HUES6 (cell line): ENCODE results near the gene RBM10.

Experiments used
- H3K27ac ChIP-seq: 2 replicates; pipeline ENCODE4 v1.7.0; 2013; ENCODE audit warnings: low read depth, mild to moderate bottlenecking, low read length, inconsistent platforms
- H3K27me3 ChIP-seq: 2 replicates; pipeline ENCODE4 v1.6.1; 2013; ENCODE audit warnings: low read length; ENCODE audit not compliant: control insufficient read depth, insufficient read depth
- H3K36me3 ChIP-seq: 2 replicates; pipeline ENCODE4 v1.6.1; 2013; ENCODE audit warnings: low read length; ENCODE audit not compliant: control insufficient read depth, insufficient read depth
- H3K4me1 ChIP-seq: 2 replicates; pipeline ENCODE4 v1.6.1; 2013; ENCODE audit warnings: low read length; ENCODE audit not compliant: control insufficient read depth, insufficient read depth
- H3K4me3 ChIP-seq: 2 replicates; pipeline ENCODE4 v1.5.1; 2013; ENCODE audit warnings: low read depth, low read length
- H3K9ac ChIP-seq: one replicate; pipeline ENCODE4 v1.6.1; 2013; ENCODE audit warnings: mild to moderate bottlenecking, low read length
- H3K9me3 ChIP-seq: 2 replicates; pipeline ENCODE4 v1.6.1; 2013; ENCODE audit warnings: low read depth, low read length; ENCODE audit not compliant: control insufficient read depth, insufficient read depth

RBM10 gene

GRCh38 chrX:47170861-47171692, 26.1 kb downstream of the RBM10 start:
- no peak overlapping the region for H3K4me3 ChIP-seq
- H3K27ac ChIP-seq: no peak overlapping the region
- peaks cover 74% of the 10 kb centered on the region for H3K36me3 ChIP-seq
- H3K4me1 ChIP-seq: no peaks in the 10 kb centered on the region
- no peaks in the 10 kb centered on the region for H3K27me3 ChIP-seq
- H3K9ac ChIP-seq: no peak overlapping the region
- no peaks in the 10 kb centered on the region for H3K9me3 ChIP-seq

- Histone ChIP-seq H3K27me3 (no peaks in the 10 kb centered on the region; the same call in 1 of the 2 replicates), H3K27ac (no peak overlapping the region), H3K4me1 (no peaks in the 10 kb centered on the region), H3K9ac (no peak overlapping the region), H3K4me3 (no peak overlapping the region), H3K36me3 (peaks cover 84% of the 10 kb centered on the region), H3K9me3 (no peaks in the 10 kb centered on the region)
Observed at GRCh38 chrX:47171996-47172395, 27.0 kb downstream of the RBM10 start.

GRCh38 chrX:47172549-47172948, 27.5 kb downstream of the RBM10 start:
- Histone ChIP-seq H3K27me3 (no peaks in the 10 kb centered on the region; the same call in 1 of the 2 replicates), H3K9me3 (no peaks in the 10 kb centered on the region), H3K4me3 (no peak overlapping the region), H3K4me1 (no peaks in the 10 kb centered on the region), H3K36me3 (peaks cover 89% of the 10 kb centered on the region), H3K27ac (no peak overlapping the region), H3K9ac (no peak overlapping the region)

- H3K9ac ChIP-seq: no peak overlapping the region
- H3K4me3 ChIP-seq: no peak overlapping the region
- no peaks in the 10 kb centered on the region; the same call in 1 of the 2 replicates for H3K27me3 ChIP-seq
- no peak overlapping the region for H3K27ac ChIP-seq
- H3K36me3 ChIP-seq: peaks cover 95% of the 10 kb centered on the region
- no peaks in the 10 kb centered on the region for H3K9me3 ChIP-seq
- no peaks in the 10 kb centered on the region for H3K4me1 ChIP-seq
Observed at GRCh38 chrX:47172971-47173792, 28.2 kb downstream of the RBM10 start.

GRCh38 chrX:47174376-47174775, 29.4 kb downstream of the RBM10 start:
- H3K9me3 ChIP-seq: no peaks in the 10 kb centered on the region
- no peak overlapping the region for H3K27ac ChIP-seq
- no peak overlapping the region for H3K4me3 ChIP-seq
- peaks cover 99% of the 10 kb centered on the region for H3K36me3 ChIP-seq
- no peak overlapping the region for H3K9ac ChIP-seq
- H3K27me3 ChIP-seq: no peaks in the 10 kb centered on the region; the same call in 1 of the 2 replicates
- H3K4me1 ChIP-seq: no peaks in the 10 kb centered on the region

GRCh38 chrX:47174846-47175587, 30.0 kb downstream of the RBM10 start:
- H3K36me3 ChIP-seq: peaks cover 99% of the 10 kb centered on the region
- no peak overlapping the region for H3K27ac ChIP-seq
- H3K4me3 ChIP-seq: no peak overlapping the region
- H3K4me1 ChIP-seq: no peaks in the 10 kb centered on the region
- no peaks in the 10 kb centered on the region for H3K9me3 ChIP-seq
- H3K27me3 ChIP-seq: no peaks in the 10 kb centered on the region; the same call in 1 of the 2 replicates
- no peak overlapping the region for H3K9ac ChIP-seq

- no peak overlapping the region for H3K9ac ChIP-seq
- H3K36me3 ChIP-seq: peaks cover 99% of the 10 kb centered on the region
- H3K4me3 ChIP-seq: no peak overlapping the region
- H3K27ac ChIP-seq: no peak overlapping the region
- H3K27me3 ChIP-seq: no peaks in the 10 kb centered on the region; the same call in 1 of the 2 replicates
- H3K9me3 ChIP-seq: no peaks in the 10 kb centered on the region
- no peaks in the 10 kb centered on the region for H3K4me1 ChIP-seq
Observed at GRCh38 chrX:47175588-47175980, 30.6 kb downstream of the RBM10 start.

GRCh38 chrX:47176101-47176740, 31.2 kb downstream of the RBM10 start:
- H3K36me3 ChIP-seq: peaks cover 98% of the 10 kb centered on the region
- H3K9ac ChIP-seq: peak overlapping the region; percentile 37
- no peaks in the 10 kb centered on the region for H3K9me3 ChIP-seq
- H3K27me3 ChIP-seq: no peaks in the 10 kb centered on the region; the same call in 1 of the 2 replicates
- H3K4me3 ChIP-seq: no peak overlapping the region
- no peak overlapping the region for H3K27ac ChIP-seq
- H3K4me1 ChIP-seq: no peaks in the 10 kb centered on the region

GRCh38 chrX:47177079-47177478, 32.1 kb downstream of the RBM10 start:
- no peaks in the 10 kb centered on the region for H3K9me3 ChIP-seq
- H3K9ac ChIP-seq: no peak overlapping the region
- H3K36me3 ChIP-seq: peaks cover 98% of the 10 kb centered on the region
- H3K27me3 ChIP-seq: no peaks in the 10 kb centered on the region; the same call in 1 of the 2 replicates
- no peak overlapping the region for H3K4me3 ChIP-seq
- H3K27ac ChIP-seq: no peak overlapping the region
- H3K4me1 ChIP-seq: no peaks in the 10 kb centered on the region

- H3K27me3 ChIP-seq: no peaks in the 10 kb centered on the region; the same call in 1 of the 2 replicates
- H3K36me3 ChIP-seq: peaks cover 95% of the 10 kb centered on the region
- no peak overlapping the region for H3K9ac ChIP-seq
- H3K27ac ChIP-seq: no peak overlapping the region
- H3K4me3 ChIP-seq: no peak overlapping the region
- H3K4me1 ChIP-seq: no peaks in the 10 kb centered on the region
- H3K9me3 ChIP-seq: no peaks in the 10 kb centered on the region
Observed at GRCh38 chrX:47178337-47178736, 33.3 kb downstream of the RBM10 start.
